Parathyroid adenoma (tissue), 2 donors: ENCODE measurements around the gene GRIFIN.

Source experiments
- H2AFZ ChIP-seq: fragments of 300-600 bp; sonication (generic); one replicate; pipeline ENCODE4 v1.7.0; 2017; ENCODE audit warnings: antibody characterized with exemption, mild to moderate bottlenecking
- H3K27ac ChIP-seq: fragments of 300-600 bp; sonication (generic); one replicate; pipeline ENCODE4 v1.7.0; 2017
- H3K27me3 ChIP-seq: fragments of 300-600 bp; sonication (generic); one replicate; pipeline ENCODE4 v1.7.0; 2017; ENCODE audit warnings: low read length; ENCODE audit not compliant: control insufficient read depth, insufficient read depth
- H3K36me3 ChIP-seq: fragments of 300-600 bp; sonication (generic); one replicate; pipeline ENCODE4 v1.7.0; 2017; ENCODE audit warnings: low read length; ENCODE audit not compliant: control insufficient read depth, insufficient read depth
- H3K4me1 ChIP-seq: fragments of 300-600 bp; sonication (generic); one replicate; pipeline ENCODE4 v1.7.0; 2017; ENCODE audit warnings: control low read depth
- H3K4me2 ChIP-seq: fragments of 300-600 bp; sonication (generic); one replicate; pipeline ENCODE4 v1.7.0; 2017; ENCODE audit warnings: low read length
- H3K4me3 ChIP-seq: fragments of 300-600 bp; sonication (generic); one replicate; pipeline ENCODE4 v1.7.0; 2017; ENCODE audit warnings: low read depth, low read length
- H3K79me2 ChIP-seq: fragments of 300-600 bp; sonication (generic); one replicate; pipeline ENCODE4 v1.7.0; 2017; ENCODE audit warnings: control low read depth
- H3K9ac ChIP-seq: fragments of 300-600 bp; sonication (generic); one replicate; pipeline ENCODE4 v1.7.0; 2017; ENCODE audit warnings: mild to moderate bottlenecking
- H3K9me3 ChIP-seq: fragments of 300-600 bp; sonication (generic); one replicate; pipeline ENCODE4 v1.7.0; 2017; ENCODE audit warnings: low read length; ENCODE audit not compliant: control insufficient read depth
- TF ChIP-seq, protein P1 (sequence below): fragments of 300-600 bp; sonication (generic); IDR thresholded peaks from one replicate; pipeline ENCODE4 v1.7.0; 2017; ENCODE audit warnings: antibody characterized with exemption, mild to moderate bottlenecking
- donor health status: primary hyperparathyroidism.

The GRIFIN gene

DNA sequence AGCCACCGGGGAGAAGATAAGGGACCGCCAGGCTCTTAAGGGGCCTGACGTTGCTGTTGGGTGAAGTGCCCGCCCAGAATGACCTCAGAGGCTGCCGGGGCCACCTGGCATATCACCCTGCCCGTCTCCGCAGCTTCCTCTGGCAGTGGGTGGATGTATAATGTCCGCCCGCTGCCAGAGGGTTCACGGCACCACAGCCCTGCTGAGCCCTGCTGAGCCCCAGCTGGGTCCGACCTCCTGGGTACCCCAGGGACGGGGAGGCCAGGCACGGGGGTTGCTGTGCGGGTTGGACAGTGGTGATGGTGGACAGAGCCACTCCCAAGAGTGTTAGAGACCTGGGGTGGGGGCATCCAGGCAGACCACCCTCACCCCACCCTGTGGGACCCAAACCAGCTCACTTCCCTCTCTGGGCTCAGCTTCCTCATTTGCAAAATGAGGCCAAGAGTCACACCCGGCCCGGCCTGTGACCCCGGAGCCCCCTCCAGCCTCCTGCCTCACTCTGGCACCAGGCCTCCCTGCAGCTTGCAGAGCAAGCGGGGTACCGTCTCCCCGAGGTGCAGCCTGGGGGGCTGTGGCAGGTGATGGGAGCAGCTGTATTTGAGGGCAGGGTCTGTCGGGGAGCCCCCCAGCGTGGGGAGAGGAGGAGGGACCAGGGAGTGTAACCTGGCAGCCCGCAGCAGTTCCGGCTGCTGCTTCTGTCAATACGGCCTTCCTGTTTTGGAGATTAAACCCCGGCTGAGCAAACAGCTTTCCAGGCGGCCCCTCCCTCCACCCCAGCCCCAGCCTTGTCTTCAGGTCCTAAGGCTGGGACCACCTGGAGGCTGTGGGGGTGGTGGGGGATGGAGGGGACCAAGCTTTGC, 34.9 kb upstream of the GRIFIN start:
- H3K36me3 ChIP-seq: no peaks in the 10 kb centered on the region
- H3K27ac ChIP-seq: no peak overlapping the region
- no peaks in the 10 kb centered on the region for H3K9me3 ChIP-seq
- no peaks in the 10 kb centered on the region for H3K27me3 ChIP-seq
- TF ChIP-seq, protein P1, sequence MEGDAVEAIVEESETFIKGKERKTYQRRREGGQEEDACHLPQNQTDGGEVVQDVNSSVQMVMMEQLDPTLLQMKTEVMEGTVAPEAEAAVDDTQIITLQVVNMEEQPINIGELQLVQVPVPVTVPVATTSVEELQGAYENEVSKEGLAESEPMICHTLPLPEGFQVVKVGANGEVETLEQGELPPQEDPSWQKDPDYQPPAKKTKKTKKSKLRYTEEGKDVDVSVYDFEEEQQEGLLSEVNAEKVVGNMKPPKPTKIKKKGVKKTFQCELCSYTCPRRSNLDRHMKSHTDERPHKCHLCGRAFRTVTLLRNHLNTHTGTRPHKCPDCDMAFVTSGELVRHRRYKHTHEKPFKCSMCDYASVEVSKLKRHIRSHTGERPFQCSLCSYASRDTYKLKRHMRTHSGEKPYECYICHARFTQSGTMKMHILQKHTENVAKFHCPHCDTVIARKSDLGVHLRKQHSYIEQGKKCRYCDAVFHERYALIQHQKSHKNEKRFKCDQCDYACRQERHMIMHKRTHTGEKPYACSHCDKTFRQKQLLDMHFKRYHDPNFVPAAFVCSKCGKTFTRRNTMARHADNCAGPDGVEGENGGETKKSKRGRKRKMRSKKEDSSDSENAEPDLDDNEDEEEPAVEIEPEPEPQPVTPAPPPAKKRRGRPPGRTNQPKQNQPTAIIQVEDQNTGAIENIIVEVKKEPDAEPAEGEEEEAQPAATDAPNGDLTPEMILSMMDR: no peak
- no peaks in the 10 kb centered on the region for H3K4me1 ChIP-seq
- H2AFZ ChIP-seq: no peak overlapping the region
- no peak overlapping the region for H3K4me3 ChIP-seq
- no peak overlapping the region for H3K4me2 ChIP-seq
- H3K79me2 ChIP-seq: no peaks in the 10 kb centered on the region
- H3K9ac ChIP-seq: no peak overlapping the region

DNA sequence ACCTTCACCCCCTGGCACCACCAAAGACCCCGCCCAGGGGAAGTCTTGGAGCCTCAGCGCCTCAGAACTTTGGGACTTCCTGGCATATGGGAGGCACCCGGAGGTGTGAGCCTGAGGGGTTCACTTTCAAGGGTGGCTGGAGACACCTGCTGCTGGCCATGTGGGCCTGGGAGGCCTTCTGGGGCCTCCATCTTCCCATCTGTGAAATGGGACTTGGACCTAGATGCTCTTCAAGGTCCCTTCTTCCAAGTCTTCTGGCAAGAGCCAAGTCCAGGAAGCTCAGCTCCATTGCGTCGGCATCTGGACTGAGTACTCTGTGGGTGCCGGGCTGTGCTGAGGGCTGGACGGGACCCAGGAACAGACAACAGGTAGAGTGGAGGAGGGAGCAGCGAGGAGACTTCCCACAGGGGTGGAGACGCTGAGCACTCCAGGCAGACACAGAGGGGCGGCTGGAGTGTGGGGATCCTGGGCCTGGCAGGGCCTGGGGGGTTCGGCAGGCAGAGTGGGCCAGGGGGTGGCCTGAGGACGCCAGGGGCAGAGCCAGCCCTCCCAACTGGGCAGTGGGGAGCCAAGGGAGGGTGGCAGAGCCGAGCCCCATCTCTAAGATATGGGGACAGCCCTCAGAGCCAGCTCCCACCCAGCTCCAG, 34.1 kb upstream of the GRIFIN start:
- Histone ChIP-seq H3K36me3 (no peaks in the 10 kb centered on the region), H3K79me2 (no peaks in the 10 kb centered on the region), H3K4me1 (no peaks in the 10 kb centered on the region), H3K9me3 (no peaks in the 10 kb centered on the region), H3K4me3 (no peak overlapping the region), H3K9ac (no peak overlapping the region), H3K27ac (no peak overlapping the region), H3K27me3 (no peaks in the 10 kb centered on the region), H3K4me2 (no peak overlapping the region), H2AFZ (no peak overlapping the region)
- TF ChIP-seq, protein P1: no peak

DNA sequence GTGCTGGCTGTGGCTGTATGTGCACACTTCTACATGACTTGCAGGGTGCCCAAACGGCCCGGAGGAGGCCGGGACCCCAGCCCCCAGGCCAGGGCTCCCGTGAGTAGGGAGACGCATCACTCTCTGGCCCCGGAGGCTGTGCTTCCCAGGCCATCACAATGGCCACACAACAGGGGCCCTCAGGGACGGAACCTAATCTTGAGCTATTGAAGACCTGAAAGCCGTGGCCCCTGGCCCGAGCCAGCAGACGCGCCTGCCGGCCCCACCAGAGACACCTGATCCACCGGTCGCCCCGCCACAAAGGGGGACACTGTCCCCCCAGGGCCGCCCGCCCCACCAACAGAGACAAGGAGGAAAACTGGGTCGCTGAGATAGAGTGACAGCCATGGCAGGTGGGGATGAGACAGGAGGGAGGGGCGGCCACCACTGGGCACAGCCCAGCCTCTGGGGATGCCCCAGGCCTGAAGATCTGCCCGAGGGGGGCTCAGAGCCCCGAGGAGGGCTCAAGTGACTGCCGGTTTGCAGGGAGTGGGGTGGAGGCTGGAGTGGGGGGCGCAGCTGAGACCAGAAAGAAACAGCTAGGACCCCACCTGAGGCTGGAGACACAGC, 33.2 kb upstream of the GRIFIN start:
- Histone ChIP-seq H3K36me3 (no peaks in the 10 kb centered on the region), H3K4me2 (no peak overlapping the region), H3K27ac (no peak overlapping the region), H3K79me2 (no peaks in the 10 kb centered on the region), H3K9ac (no peak overlapping the region), H3K4me1 (no peaks in the 10 kb centered on the region), H3K9me3 (no peaks in the 10 kb centered on the region), H3K4me3 (no peak overlapping the region), H3K27me3 (no peaks in the 10 kb centered on the region), H2AFZ (no peak overlapping the region)
- TF ChIP-seq, protein P1: no peak

DNA sequence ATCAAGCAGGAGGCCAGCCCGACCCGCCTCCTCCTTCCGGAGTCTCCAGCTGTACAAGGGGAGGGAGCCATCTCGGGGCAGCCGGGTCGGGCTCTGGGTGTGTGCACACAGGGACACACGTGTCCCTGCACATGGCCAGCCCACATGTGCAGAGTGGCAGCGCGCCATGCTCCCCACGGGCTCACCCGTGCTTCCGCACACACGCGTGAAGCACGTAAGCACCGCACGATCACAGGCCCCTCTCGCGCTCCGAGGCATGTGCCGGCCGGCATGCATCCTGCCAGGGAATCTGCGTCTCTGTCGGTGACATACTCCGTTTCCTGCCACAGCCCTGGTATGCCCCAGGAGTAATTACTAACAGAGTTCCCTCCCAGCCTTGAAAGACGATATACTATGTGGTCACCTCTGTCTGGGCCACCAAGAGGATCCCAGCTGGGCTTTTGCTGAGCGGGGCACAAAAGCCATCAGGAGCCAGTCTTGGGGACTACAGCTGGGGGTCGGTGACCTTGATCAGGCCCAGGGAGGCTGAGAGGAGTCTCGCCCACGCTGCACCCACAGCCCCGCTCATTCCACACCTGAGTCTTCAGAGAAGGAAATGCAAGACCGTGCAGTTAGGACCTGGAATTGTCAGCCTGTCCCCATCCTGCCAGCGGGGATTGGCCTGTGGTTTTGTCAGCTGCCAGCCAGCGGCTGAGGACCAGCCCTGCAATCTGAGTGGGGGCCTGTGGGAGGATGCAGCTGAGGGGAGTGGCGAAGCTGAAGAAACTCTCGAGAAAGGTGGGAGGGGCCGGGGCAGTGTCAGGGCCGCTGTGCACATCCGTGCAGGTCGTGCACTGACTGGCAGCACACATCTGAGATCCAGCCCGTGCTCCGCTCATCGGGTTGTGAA, 32.4 kb upstream of the GRIFIN start:
- H3K27me3 ChIP-seq: no peaks in the 10 kb centered on the region
- H3K36me3 ChIP-seq: no peaks in the 10 kb centered on the region
- no peak overlapping the region for H3K27ac ChIP-seq
- H3K9me3 ChIP-seq: no peaks in the 10 kb centered on the region
- no peaks in the 10 kb centered on the region for H3K79me2 ChIP-seq
- no peaks in the 10 kb centered on the region for H3K4me1 ChIP-seq
- no peak overlapping the region for H3K4me3 ChIP-seq
- TF ChIP-seq, protein P1: no peak
- no peak overlapping the region for H2AFZ ChIP-seq
- no peak overlapping the region for H3K9ac ChIP-seq
- no peak overlapping the region for H3K4me2 ChIP-seq
